Cardiac fibroblast (primary cell): ENCODE data around the gene RAPSN.

Experiments used
- DNase-seq, 2 donors: peaks; one replicate each; pipeline versions ENCODE4 v3.0.0 to v3.0.0-alpha.2; 2010; ENCODE audit warnings: low read depth in 2 of 2
- H3K4me3 ChIP-seq, 2 donors: replicated peaks in 1 of 2; 1 replicate in 1 of 2; 2 replicates in 1 of 2; pipeline ENCODE4 v1.5.1; 2011; ENCODE audit warnings: low read depth in 2 of 2, low read length in 2 of 2, mild to moderate bottlenecking in 2 of 2, moderate library complexity in 1 of 2
- TF ChIP-seq, protein P1 (sequence below): IDR thresholded peaks from one replicate; pipeline ENCODE4 v1.5.1; 2011; ENCODE audit warnings: low read depth, mild to moderate bottlenecking, low read length, inconsistent platforms

RAPSN gene

DNA sequence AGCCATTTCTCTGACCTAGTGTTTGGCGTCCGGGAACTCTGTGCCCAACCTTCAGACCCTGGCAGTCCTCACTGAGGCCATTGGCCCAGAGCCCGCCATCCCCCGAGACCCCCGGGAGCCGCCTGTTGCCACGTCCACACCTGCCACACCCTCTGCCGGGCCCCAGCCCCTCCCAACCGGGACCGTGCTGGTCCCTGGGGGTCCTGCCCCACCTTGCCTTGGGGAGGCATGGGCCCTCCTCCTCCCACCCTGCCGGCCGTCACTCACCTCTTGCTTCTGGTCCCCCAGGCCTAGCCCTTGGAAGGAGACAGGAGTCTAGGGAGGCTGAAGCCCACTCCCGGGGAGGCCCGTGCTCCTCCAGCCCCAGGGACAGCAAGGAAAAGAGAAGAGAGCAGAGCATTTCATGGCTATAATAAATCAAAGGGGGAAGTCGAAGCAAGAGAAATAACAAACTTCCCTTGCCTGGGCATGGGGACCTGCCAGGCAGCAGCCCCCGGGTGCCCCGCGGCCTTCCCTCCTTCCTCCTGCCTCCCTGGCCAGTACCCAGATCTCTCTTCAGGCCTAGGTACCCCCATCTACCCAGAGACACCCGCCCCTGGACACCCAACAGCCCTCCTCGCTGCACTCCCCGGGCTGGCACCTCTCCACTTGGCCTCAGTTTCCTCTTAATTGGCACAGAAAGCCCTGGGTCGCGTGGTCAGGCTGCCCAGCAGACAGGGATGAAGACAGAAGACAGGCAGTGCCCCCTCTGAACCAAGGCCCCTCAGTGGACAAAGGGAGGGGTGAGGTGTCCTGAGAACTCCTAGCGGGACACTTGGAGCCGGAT is 53.5 kb downstream of the RAPSN start:
- H3K4me3 ChIP-seq: no peak overlapping the region
- DNase-seq: no peak

GRCh38 chr11:47394322-47395222 is 54.4 kb downstream of the RAPSN start:
- H3K4me3 ChIP-seq: no peak overlapping the region
- peak; percentile 65 to 81 for DNase-seq

More for the DNA sequence above, 53.5 kb downstream of the RAPSN start:
- TF ChIP-seq, protein P1, sequence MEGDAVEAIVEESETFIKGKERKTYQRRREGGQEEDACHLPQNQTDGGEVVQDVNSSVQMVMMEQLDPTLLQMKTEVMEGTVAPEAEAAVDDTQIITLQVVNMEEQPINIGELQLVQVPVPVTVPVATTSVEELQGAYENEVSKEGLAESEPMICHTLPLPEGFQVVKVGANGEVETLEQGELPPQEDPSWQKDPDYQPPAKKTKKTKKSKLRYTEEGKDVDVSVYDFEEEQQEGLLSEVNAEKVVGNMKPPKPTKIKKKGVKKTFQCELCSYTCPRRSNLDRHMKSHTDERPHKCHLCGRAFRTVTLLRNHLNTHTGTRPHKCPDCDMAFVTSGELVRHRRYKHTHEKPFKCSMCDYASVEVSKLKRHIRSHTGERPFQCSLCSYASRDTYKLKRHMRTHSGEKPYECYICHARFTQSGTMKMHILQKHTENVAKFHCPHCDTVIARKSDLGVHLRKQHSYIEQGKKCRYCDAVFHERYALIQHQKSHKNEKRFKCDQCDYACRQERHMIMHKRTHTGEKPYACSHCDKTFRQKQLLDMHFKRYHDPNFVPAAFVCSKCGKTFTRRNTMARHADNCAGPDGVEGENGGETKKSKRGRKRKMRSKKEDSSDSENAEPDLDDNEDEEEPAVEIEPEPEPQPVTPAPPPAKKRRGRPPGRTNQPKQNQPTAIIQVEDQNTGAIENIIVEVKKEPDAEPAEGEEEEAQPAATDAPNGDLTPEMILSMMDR: no peak

DNA sequence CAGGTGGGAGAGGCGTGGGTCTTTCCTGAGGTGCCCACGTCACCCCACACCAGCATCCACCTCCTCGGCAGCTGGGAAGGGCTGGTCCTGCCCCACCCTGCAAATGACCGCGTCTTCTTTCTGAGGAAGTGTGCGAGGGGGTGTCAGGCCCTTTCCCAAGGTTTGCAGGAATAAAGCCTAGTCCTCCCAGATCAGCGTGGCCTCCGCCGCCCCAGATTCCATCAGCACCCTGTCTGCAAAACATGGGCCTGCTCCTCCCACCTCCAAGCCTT is 55.0 kb downstream of the RAPSN start:
- H3K4me3 ChIP-seq: no peak overlapping the region
- TF ChIP-seq, protein P1: no peak
- DNase-seq: no peak

More at GRCh38 chr11:47394322-47395222, 54.4 kb downstream of the RAPSN start:
- TF ChIP-seq, protein P1: no peak

- TF ChIP-seq, protein P1: no peak
- peak; percentile 40 to 64 for DNase-seq
- H3K4me3 ChIP-seq: no peak overlapping the region
These were observed 55.5 kb downstream of the RAPSN start for GRCh38 chr11:47393163-47394049.

DNA sequence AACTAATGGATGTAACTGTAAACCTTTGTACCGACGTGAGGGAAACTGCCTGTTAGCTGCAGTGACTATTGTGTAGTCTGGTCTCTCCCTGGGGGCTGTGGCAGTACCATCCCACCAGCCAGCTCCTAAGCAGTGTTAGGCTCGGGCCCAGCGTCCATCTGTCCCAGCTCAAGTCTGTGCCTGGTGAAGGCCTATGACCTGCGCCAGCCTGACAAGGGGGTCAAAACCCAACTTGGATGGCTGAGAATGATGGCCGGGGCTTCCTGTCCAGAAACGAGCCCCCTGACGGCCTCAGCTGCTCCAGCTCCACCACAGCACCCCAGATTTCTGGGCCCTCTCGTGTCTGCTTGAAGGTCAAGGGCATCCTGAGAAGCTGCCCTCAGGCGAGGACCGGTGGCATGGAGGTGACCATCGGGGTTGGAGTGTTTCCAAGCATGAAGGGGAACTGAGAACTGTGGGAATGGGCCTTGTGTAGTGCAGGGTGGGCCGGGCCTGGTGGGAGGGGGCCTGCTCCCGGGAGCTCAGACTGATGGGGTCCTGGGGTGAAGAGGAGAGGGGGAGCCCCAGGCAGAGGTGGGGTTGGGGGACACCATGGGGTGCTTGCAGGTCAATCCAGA is 56.3 kb downstream of the RAPSN start:
- DNase-seq: no peak
- TF ChIP-seq, protein P1: no peak
- no peak overlapping the region for H3K4me3 ChIP-seq
